GM12878 (cell line): ENCODE measurements around the gene DGKE. TPM values are rescaled to one million over a fixed set of nuclear protein-coding genes. Genes with fewer than 3 reads are reported as not detected.

ENCODE experiments used
- ATAC-seq: fragments of 200-7000 bp; cut with Tn5 transposase; 3 replicates; pipeline ENCODE4 v1.9.1; 2020; ENCODE audit warnings: mild to moderate bottlenecking, moderate library complexity
- BruUV-seq: library from RNA; stranded (reverse); fragments of 400-500 nt; replicated peaks from 2 replicates; lab custom pipeline; 2021; lab: Mats Ljungman, UMichigan
- CTCF ChIA-PET: fragments of 300-600 bp; sonication (Branson Sonifier 250); formaldehyde crosslinking; extraction: SDS; loops from one replicate; lab custom pipeline; 2021; ENCODE audit warnings: inconsistent platforms; lab: Yijun Ruan, JAX
- POLR2A ChIA-PET: fragments of 350-600 bp; formaldehyde crosslinking; extraction: SDS; loops from one replicate; lab custom pipeline; 2021; ENCODE audit warnings: inconsistent platforms; lab: Charles Lee
- RAD21 ChIA-PET: fragments of 300-600 bp; sonication (Branson Sonifier 250); formaldehyde crosslinking; loops from one replicate; lab custom pipeline; 2023; ENCODE audit warnings: antibody characterized with exemption; ENCODE audit not compliant: unreplicated experiment; lab: Charles Lee
- SMC1A ChIA-PET: fragments of 300-600 bp; sonication (Branson Sonifier 250); formaldehyde crosslinking; loops from one replicate; lab custom pipeline; 2023; ENCODE audit not compliant: unreplicated experiment, uncharacterized antibody; lab: Charles Lee
- DNase-seq: peaks from one replicate; pipeline ENCODE4 v3.0.0-alpha.2; 2011; ENCODE audit warnings: low read depth, low spot score
- FAIRE-seq: peaks from 3 replicates; lab custom pipeline; 2011; peaks lifted over from hg19 to GRCh38; lab: Jason Lieb, UNC
- H2AFZ ChIP-seq: 2 replicates; pipeline ENCODE4 v1.6.0; 2011; ENCODE audit warnings: low read depth, low read length, control low read depth; ENCODE audit not compliant: control insufficient read depth
- H3K27ac ChIP-seq: 2 replicates; pipeline ENCODE4 v1.5.1; 2011; ENCODE audit warnings: control low read depth; ENCODE audit not compliant: control insufficient read depth, insufficient read depth
- H3K27me3 ChIP-seq, 2 experiments: replicated peaks in 1 of 2; 2 replicates each; pipeline versions ENCODE4 v1.6.0 to v1.6.1; 2011; ENCODE audit warnings: low read length in 1 of 2; ENCODE audit not compliant: control insufficient read depth in 2 of 2, insufficient read depth in 2 of 2
- H3K36me3 ChIP-seq, 2 experiments: 2 replicates each; pipeline ENCODE4 v1.5.1; 2011; ENCODE audit warnings: low read length in 1 of 2; ENCODE audit not compliant: control insufficient read depth in 2 of 2, insufficient read depth in 2 of 2
- H3K4me1 ChIP-seq: 2 replicates; pipeline ENCODE4 v1.6.1; 2011; ENCODE audit warnings: mild to moderate bottlenecking, low read length, moderate library complexity, mixed read lengths; ENCODE audit not compliant: control insufficient read depth, insufficient read depth
- H3K4me2 ChIP-seq: 2 replicates; pipeline ENCODE4 v1.6.0; 2011; ENCODE audit warnings: control low read depth; ENCODE audit not compliant: control insufficient read depth, insufficient read depth
- H3K4me3 ChIP-seq: fragments of 200-600 bp; sonication (generic); 2 replicates; pipeline ENCODE4 v1.5.1; 2016
- H3K79me2 ChIP-seq: 2 replicates; pipeline ENCODE4 v1.6.0; 2011; ENCODE audit warnings: low read length; ENCODE audit not compliant: control insufficient read depth, insufficient read depth
- H3K9ac ChIP-seq: 2 replicates; pipeline ENCODE4 v1.8.0; 2011; ENCODE audit warnings: low read length, control low read depth, mixed read lengths; ENCODE audit not compliant: control insufficient read depth, insufficient read depth
- H3K9me3 ChIP-seq: replicated peaks from 3 replicates; pipeline ENCODE4 v1.5.1; 2011; ENCODE audit warnings: mild to moderate bottlenecking, low read length; ENCODE audit not compliant: control insufficient read depth, insufficient read depth
- H4K20me1 ChIP-seq: 2 replicates; pipeline ENCODE4 v1.6.0; 2011; ENCODE audit not compliant: control insufficient read depth, insufficient read depth
- CBX3 ChIP-seq: fragments of 200-600 bp; sonication (generic); IDR thresholded peaks from 2 replicates; pipeline ENCODE4 v1.6.1; 2016; ENCODE audit warnings: low read depth, borderline replicate concordance
- CBX5 ChIP-seq: sonication (generic); IDR thresholded peaks from 2 replicates; pipeline ENCODE4 v1.6.1; 2016; ENCODE audit warnings: low read depth, moderate library complexity, mild to moderate bottlenecking, inconsistent platforms
- CTCF ChIP-seq, 3 experiments: IDR thresholded peaks in 2 of 3; conservative IDR thresholded peaks in 1 of 3; 2 replicates each; pipeline ENCODE4 v1.5.1; 2011; ENCODE audit warnings: low read depth in 3 of 3, low read length in 3 of 3, mild to moderate bottlenecking in 3 of 3, control low read depth in 2 of 3, moderate library complexity in 2 of 3, inconsistent platforms in 1 of 3, mixed read lengths in 1 of 3; ENCODE audit not compliant: control insufficient read depth in 2 of 3, insufficient read depth in 1 of 3; ENCODE audit errors: extremely low read depth in 1 of 3
- DPF2 ChIP-seq: fragments of 450-650 bp; IDR thresholded peaks from 2 replicates; pipeline ENCODE4 v1.6.1; 2017; ENCODE audit warnings: mild to moderate bottlenecking
- HDGF ChIP-seq: fragments of 450-650 bp; IDR thresholded peaks from 2 replicates; pipeline ENCODE4 v1.6.1; 2016; ENCODE audit warnings: antibody characterized with exemption
- IKZF1 ChIP-seq: fragments of 450-650 bp; conservative IDR thresholded peaks from 2 replicates; pipeline ENCODE4 v1.6.1; 2017; ENCODE audit warnings: antibody characterized with exemption, mild to moderate bottlenecking
- IKZF2 ChIP-seq, 2 experiments: fragments of 450-650 bp; IDR thresholded peaks; 2 replicates each; pipeline ENCODE4 v1.6.1; 2017; ENCODE audit warnings: mild to moderate bottlenecking in 2 of 2, moderate library complexity in 2 of 2
- IRF5 ChIP-seq: fragments of 450-650 bp; IDR thresholded peaks from 2 replicates; pipeline ENCODE4 v1.6.1; 2017; ENCODE audit warnings: borderline replicate concordance
- KLF5 ChIP-seq: fragments of 450-650 bp; IDR thresholded peaks from 2 replicates; pipeline ENCODE4 v1.6.1; 2014; ENCODE audit warnings: mild to moderate bottlenecking; ENCODE audit not compliant: partially characterized antibody
- MEF2A ChIP-seq: IDR thresholded peaks from 2 replicates; pipeline ENCODE4 v1.6.1; 2011; ENCODE audit warnings: low read depth, mild to moderate bottlenecking, low read length, moderate library complexity; ENCODE audit not compliant: insufficient read depth
- MYB ChIP-seq: fragments of 150-350 bp; IDR thresholded peaks from 2 replicates; pipeline ENCODE4 v1.6.1; 2014; ENCODE audit warnings: mild to moderate bottlenecking, low read depth, low read length, borderline replicate concordance
- NR2C1 ChIP-seq: fragments of 450-650 bp; IDR thresholded peaks from 2 replicates; pipeline ENCODE4 v1.6.1; 2017; ENCODE audit warnings: antibody characterized with exemption, mild to moderate bottlenecking, moderate library complexity
- RUNX3 ChIP-seq: IDR thresholded peaks from 2 replicates; pipeline ENCODE4 v1.6.1; 2012; ENCODE audit warnings: low read length, inconsistent platforms
- SPI1 ChIP-seq: IDR thresholded peaks from 2 replicates; pipeline ENCODE4 v1.6.1; 2011; ENCODE audit warnings: low read depth, mild to moderate bottlenecking, low read length, moderate library complexity, borderline replicate concordance; ENCODE audit not compliant: insufficient read depth
- SRF ChIP-seq, 2 experiments: IDR thresholded peaks; 2 replicates each; pipeline ENCODE4 v1.6.1; 2011; ENCODE audit warnings: low read depth in 2 of 2, low read length in 2 of 2, mild to moderate bottlenecking in 1 of 2, moderate library complexity in 1 of 2
- STAT3 ChIP-seq: IDR thresholded peaks from 2 replicates; pipeline ENCODE4 v1.6.1; 2011; ENCODE audit warnings: low read depth, low read length, improper control_type of control experiment
- YBX1 ChIP-seq: fragments of 450-650 bp; IDR thresholded peaks from 2 replicates; pipeline ENCODE4 v1.6.1; 2016; ENCODE audit warnings: antibody characterized with exemption
- WGBS: methylation state at CpG from one replicate; pipeline ENCODE4 v1.1.6; 2016; ENCODE audit warnings: low lambda C conversion rate; ENCODE audit not compliant: insufficient replicate concordance, insufficient coverage; ENCODE audit errors: missing lambda C conversion rate; 5-methylcytosine and 5-hydroxymethylcytosine counted together
- in situ Hi-C: fragments of 300-500 bp; cut with MboI; formaldehyde crosslinking; loops from 9 replicates; pipeline ENCODE4 v1.14.3; 2018; ENCODE audit warnings: mixed read lengths
- intact Hi-C: fragments of 100-400 bp; cut with micrococcal nuclease; formaldehyde crosslinking; loops from one replicate; pipeline ENCODE4 v1.14.2; 2022; ENCODE audit not compliant: unreplicated experiment
- polyA plus RNA-seq, 11 experiments: library from polyadenylated mRNA; depleted of rRNA in 4 of 11; unstranded in 6 of 11; stranded (reverse) in 5 of 11; fragments of >200 nt; fragmentation: Nextera tagmentation in 4 of 11; fragmentation: Illumina TruSeq in 1 of 11; extraction: Ambion mirVana in 4 of 11; extraction: Trizol in 1 of 11; gene quantifications; 1 replicate in 1 of 11; 2 replicates in 10 of 11; pipeline versions ENCODE4 v1.2.1 to v1.2.3, GENCODE V29; 2011 to 2016; ENCODE audit warnings: inconsistent platforms in 2 of 11, missing spikeins in 2 of 11, low read depth in 1 of 11
- total RNA-seq, 4 experiments: library from RNA; depleted of rRNA in 3 of 4; stranded (reverse); fragments of >200 nt in 3 of 4; fragmentation: Illumina TruSeq in 1 of 4; extraction: Trizol in 1 of 4; gene quantifications; 2 replicates each; pipeline versions ENCODE4 v1.2.1 to v1.2.3, GENCODE V29; 2013 to 2021

The DGKE gene
- total and polyA plus RNA-seq, 10 of the 15 experiments (the other 5 are each of a cell fraction or from before 2014, with no cell fraction given), result 2.8 to 18.0 (median 11.6) TPM

GRCh38 chr17:56879280-56879679 lies 45.3 kb downstream of the DGKE start (continued):
- TF ChIP-seq CBX3 (no peak), SRF (IDR thresholded peaks at IDR 0.05; ENCODE audit: low read depth in 2 of 2, low read length in 2 of 2) (no peak), CBX5 (no peak), MYB (no peak), KLF5 (no peak), IRF5 (no peak)

GRCh38 chr17:56880133-56880532 lies 46.2 kb downstream of the DGKE start:
- H3K36me3 ChIP-seq, result peaks cover 0 to 2% of the 10 kb centered on the region in 2 experiments; a peak in 1 of 4 replicates
- H4K20me1 ChIP-seq, result no peaks in the 10 kb centered on the region
- intact Hi-C loops (no loop called here), in situ Hi-C loops (no loop called here)
- ChIA-PET RAD21 (interaction anchor here (1.4 kb wide), 1 partner anchor 58 kb away, joined by 3 read pairs; no protein-coding TSS in a partner anchor), CTCF (interaction anchor here (0.5 to 1.2 kb wide), 5 partner anchors 10 to 393 kb away, joined by 3 read pairs; no protein-coding TSS in a partner anchor), SMC1A (interaction anchor here (0.6 kb wide), 1 partner anchor 1438 kb away, joined by 3 read pairs; no protein-coding TSS in a partner anchor), POLR2A (no interaction called here)
- peak; percentile 37 for ATAC-seq
- H3K4me2 ChIP-seq, result no peak overlapping the region
- H3K4me3 ChIP-seq, result no peak overlapping the region
- peak; percentile 35 for FAIRE-seq
- TF ChIP-seq CTCF (IDR thresholded peaks at IDR 0.05 in 2 of 3, conservative IDR thresholded peaks at IDR 0.05 in 1 of 3; ENCODE audit: control insufficient read depth in 2 of 3, extremely low read depth in 1 of 3, insufficient read depth in 1 of 3, low read depth in 3 of 3, low read length in 3 of 3) (no peak), IKZF1 (peak; percentile 30; the same call in 1 of the 2 replicates), RUNX3 (peak; percentile 33), HDGF (no peak), MEF2A (0 out of 2 replicates have a peak, but pooled peaks have one; percentile 28), YBX1 (no peak), IKZF2 (IDR thresholded peaks at IDR 0.05) (0 out of 4 replicates have a peak, but pooled peaks of 1 of the 2 experiments have one; percentile 9), NR2C1 (no peak), STAT3 (no peak), SPI1 (peak; percentile 51; the same call in 1 of the 2 replicates), DPF2 (no peak)
- H3K4me1 ChIP-seq, result no peaks in the 10 kb centered on the region
- no peak overlapping the region for H3K9ac ChIP-seq
- no peak overlapping the region for H2AFZ ChIP-seq
- no TSS peak for BruUV-seq
- DNase-seq, result no peak
- no peaks in the 10 kb centered on the region for H3K9me3 ChIP-seq
- no peaks in the 10 kb centered on the region for H3K27me3 ChIP-seq
- H3K79me2 ChIP-seq, result no peaks in the 10 kb centered on the region
- 67% methylated on average over 3 of the region's 3 CpGs for WGBS
- H3K27ac ChIP-seq, result no peak overlapping the region
